Endothelial cell of umbilical vein (primary cell): ENCODE measurements around the gene FBXW11.

ENCODE experiments used
- POLR2A ChIP-seq: IDR thresholded peaks from 2 replicates; pipeline ENCODE4 v1.6.1; 2012; ENCODE audit warnings: low read depth, mild to moderate bottlenecking, control low read depth, low read length
- TF ChIP-seq, protein P1 (sequence below): IDR thresholded peaks from 2 replicates; pipeline ENCODE4 v1.6.1; 2011; ENCODE audit not compliant: insufficient read depth, insufficient read length

GRCh38 chr5:171855798-171856763, 150.4 kb downstream of the FBXW11 start:
- TF ChIP-seq POLR2A: no peak
- TF ChIP-seq, protein P1, sequence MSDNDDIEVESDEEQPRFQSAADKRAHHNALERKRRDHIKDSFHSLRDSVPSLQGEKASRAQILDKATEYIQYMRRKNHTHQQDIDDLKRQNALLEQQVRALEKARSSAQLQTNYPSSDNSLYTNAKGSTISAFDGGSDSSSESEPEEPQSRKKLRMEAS: no peak
